ENCODE measurements around the gene TMEM72. TPM values are rescaled to one million over a fixed set of nuclear protein-coding genes. Genes with fewer than 3 reads are reported as not detected.

Gene TMEM72
- total and polyA plus RNA-seq, 2 experiments from 2014 or later, result not detected

GRCh38 chr10:44939691-44940401, 28.7 kb downstream of the TMEM72 start:
- H3K9me3 Mint-ChIP-seq, result peaks cover 9% of the 10 kb centered on the region
- Histone ChIP-seq H3K36me3 (ENCODE audit: insufficient read depth) (no peaks in the 10 kb centered on the region), H2AFZ (no peak overlapping the region), H3K79me2 (replicated peaks; ENCODE audit: insufficient read depth) (no peaks in the 10 kb centered on the region), H3K9me2 (ENCODE audit: insufficient read depth) (peaks cover 7% of the 10 kb centered on the region), H3K4me1 (ENCODE audit: insufficient read depth) (no peaks in the 10 kb centered on the region), H3K4me3 (no peak overlapping the region), H3K27me3 (ENCODE audit: insufficient read depth) (no peaks in the 10 kb centered on the region), H3K27ac (ENCODE audit: low read depth) (no peak overlapping the region), H3K4me2 (no peak overlapping the region), H3F3A (replicated peaks; ENCODE audit: low read depth) (no peaks in the 10 kb centered on the region), H4K20me1 (replicated peaks; ENCODE audit: insufficient read depth) (no peaks in the 10 kb centered on the region)
- no peak overlapping the region for H3K27ac Mint-ChIP-seq
- ATAC-seq, result no peak
- TF ChIP-seq REST (IDR thresholded peaks at IDR 0.05; ENCODE audit: unreplicated experiment) (no peak), STAT1 (IDR thresholded peaks at IDR 0.05; ENCODE audit: unreplicated experiment) (no peak), CTCF (conservative IDR thresholded peaks at IDR 0.05; ENCODE audit: low read depth in 2 of 2) (no peak), CREB1 (CRISPR knock-in tag; IDR thresholded peaks at IDR 0.05; ENCODE audit: low read depth) (no peak), POLR2AphosphoS5 (IDR thresholded peaks at IDR 0.05; ENCODE audit: low read depth) (no peak), ZNF114 (CRISPR knock-in tag; IDR thresholded peaks at IDR 0.05) (no peak), ZNF331 (CRISPR knock-in tag; IDR thresholded peaks at IDR 0.05; ENCODE audit: low read depth) (no peak), JUNB (IDR thresholded peaks at IDR 0.05; ENCODE audit: unreplicated experiment) (no peak), EZH2 (IDR thresholded peaks at IDR 0.05; ENCODE audit: low read depth, unreplicated experiment) (no peak)
- TF ChIP-seq, protein P1, sequence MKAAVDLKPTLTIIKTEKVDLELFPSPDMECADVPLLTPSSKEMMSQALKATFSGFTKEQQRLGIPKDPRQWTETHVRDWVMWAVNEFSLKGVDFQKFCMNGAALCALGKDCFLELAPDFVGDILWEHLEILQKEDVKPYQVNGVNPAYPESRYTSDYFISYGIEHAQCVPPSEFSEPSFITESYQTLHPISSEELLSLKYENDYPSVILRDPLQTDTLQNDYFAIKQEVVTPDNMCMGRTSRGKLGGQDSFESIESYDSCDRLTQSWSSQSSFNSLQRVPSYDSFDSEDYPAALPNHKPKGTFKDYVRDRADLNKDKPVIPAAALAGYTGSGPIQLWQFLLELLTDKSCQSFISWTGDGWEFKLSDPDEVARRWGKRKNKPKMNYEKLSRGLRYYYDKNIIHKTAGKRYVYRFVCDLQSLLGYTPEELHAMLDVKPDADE (IDR thresholded peaks at IDR 0.05), result no peak
- peaks cover 3% of the 10 kb centered on the region for H3K27me3 Mint-ChIP-seq (ENCODE audit: insufficient read depth, low read depth, poor library complexity)
- no peaks in the 10 kb centered on the region for H3K4me1 Mint-ChIP-seq
- no peak overlapping the region for H3K4me3 Mint-ChIP-seq
- peaks cover 8% of the 10 kb centered on the region; the same call in 2 of the 3 replicates for H3K36me3 Mint-ChIP-seq (ENCODE audit: low read depth)
- no peak for DNase-seq (ENCODE audit: low spot score)

Measured in GM23338 (cell line).